ENCODE measurements around the gene CACNA1G. TPM values are rescaled to one million over a fixed set of nuclear protein-coding genes. Genes with fewer than 3 reads are reported as not detected.
A peak's percentile ranks its signal among the peaks of the same experiment; 100 is the strongest.

Gene CACNA1G
- total and polyA plus RNA-seq, 2 experiments from 2014 or later = 3.5 to 4.8 TPM

GRCh38 chr17:50562242-50563091, 2.0 kb downstream of the CACNA1G start:
- H3K4me2 ChIP-seq = peak overlapping the region; percentile 91
- H3K36me3 ChIP-seq (replicated peaks; ENCODE audit: insufficient read depth, low read depth) = no peaks in the 10 kb centered on the region
- peak overlapping the region; percentile 73 for H3K27ac ChIP-seq
- H3K27me3 ChIP-seq = peaks cover 69% of the 10 kb centered on the region
- WGBS (ENCODE audit: low lambda C conversion rate, missing lambda C conversion rate) = 12% methylated on average over 20 of the region's 22 CpGs
- no peaks in the 10 kb centered on the region for H3K9me2 ChIP-seq (replicated peaks; ENCODE audit: insufficient read depth)
- H2AFZ ChIP-seq = no peak overlapping the region
- no peak for DNase-seq (ENCODE audit: low spot score)
- TF ChIP-seq CTCF (IDR thresholded peaks at IDR 0.05; ENCODE audit: poor library complexity) = no peak
- TF ChIP-seq EZH2phosphoT487 (IDR thresholded peaks at IDR 0.05; ENCODE audit: low read depth, severe bottlenecking, unreplicated experiment) = peak; percentile 55
- peak; percentile 80 for TF ChIP-seq EZH2 (IDR thresholded peaks at IDR 0.05; ENCODE audit: borderline replicate concordance)
- peaks cover 50% of the 10 kb centered on the region for H3K4me1 ChIP-seq (ENCODE audit: insufficient read depth)
- H3K79me2 ChIP-seq = no peaks in the 10 kb centered on the region
- H4K20me1 ChIP-seq (ENCODE audit: insufficient read depth, poor library complexity, severe bottlenecking) = no peaks in the 10 kb centered on the region
- H3K9me3 ChIP-seq (ENCODE audit: low read depth) = no peaks in the 10 kb centered on the region
- H3K4me3 ChIP-seq = no peak overlapping the region

- DNase-seq (ENCODE audit: low spot score) = no peak
- H3K9me2 ChIP-seq (replicated peaks; ENCODE audit: insufficient read depth) = no peaks in the 10 kb centered on the region
- H3K36me3 ChIP-seq (replicated peaks; ENCODE audit: insufficient read depth, low read depth) = no peaks in the 10 kb centered on the region
- H3K27ac ChIP-seq = peak overlapping the region; percentile 77
- peak overlapping the region; percentile 91 for H3K4me2 ChIP-seq
- WGBS (ENCODE audit: low lambda C conversion rate, missing lambda C conversion rate) = 38% methylated on average over 4 of the region's 4 CpGs
- H3K4me3 ChIP-seq = no peak overlapping the region
- H2AFZ ChIP-seq = no peak overlapping the region
- no peaks in the 10 kb centered on the region for H3K79me2 ChIP-seq
- H4K20me1 ChIP-seq (ENCODE audit: insufficient read depth, poor library complexity, severe bottlenecking) = no peaks in the 10 kb centered on the region
- H3K4me1 ChIP-seq (ENCODE audit: insufficient read depth) = peaks cover 50% of the 10 kb centered on the region
- no peaks in the 10 kb centered on the region for H3K9me3 ChIP-seq (ENCODE audit: low read depth)
- peaks cover 68% of the 10 kb centered on the region for H3K27me3 ChIP-seq
- no peak for TF ChIP-seq CTCF (IDR thresholded peaks at IDR 0.05; ENCODE audit: poor library complexity)
- TF ChIP-seq EZH2phosphoT487 (IDR thresholded peaks at IDR 0.05; ENCODE audit: low read depth, severe bottlenecking, unreplicated experiment) = no peak
- TF ChIP-seq EZH2 (IDR thresholded peaks at IDR 0.05; ENCODE audit: borderline replicate concordance) = no peak
Measured at GRCh38 chr17:50563092-50563511, 2.6 kb downstream of the CACNA1G start.

GRCh38 chr17:50564916-50565315, 4.4 kb downstream of the CACNA1G start:
- Histone ChIP-seq H3K27ac (peak overlapping the region; percentile 94), H3K27me3 (peaks cover 54% of the 10 kb centered on the region), H3K4me1 (ENCODE audit: insufficient read depth) (peaks cover 36% of the 10 kb centered on the region), H3K4me3 (no peak overlapping the region), H2AFZ (no peak overlapping the region), H4K20me1 (ENCODE audit: insufficient read depth, poor library complexity, severe bottlenecking) (no peaks in the 10 kb centered on the region), H3K4me2 (peak overlapping the region; percentile 69), H3K9me2 (replicated peaks; ENCODE audit: insufficient read depth) (no peaks in the 10 kb centered on the region), H3K79me2 (no peaks in the 10 kb centered on the region), H3K9me3 (ENCODE audit: low read depth) (no peaks in the 10 kb centered on the region), H3K36me3 (replicated peaks; ENCODE audit: insufficient read depth, low read depth) (no peaks in the 10 kb centered on the region)
- WGBS (ENCODE audit: low lambda C conversion rate, missing lambda C conversion rate) = 35% methylated on average over 17 of the region's 19 CpGs
- DNase-seq (ENCODE audit: low spot score) = peak; percentile 74
- TF ChIP-seq EZH2 (IDR thresholded peaks at IDR 0.05; ENCODE audit: borderline replicate concordance) = no peak
- no peak for TF ChIP-seq EZH2phosphoT487 (IDR thresholded peaks at IDR 0.05; ENCODE audit: low read depth, severe bottlenecking, unreplicated experiment)
- TF ChIP-seq CTCF (IDR thresholded peaks at IDR 0.05; ENCODE audit: poor library complexity) = no peak

Data from hepatocyte (in vitro differentiated cells).